Measurements from ENCODE around the gene SCART1.
"Not testable (repeated sequence)": the region's sequence is repeated elsewhere in the genome, so short reads cannot be mapped to it uniquely, and the experiment has no call there.

SCART1 gene

DNA sequence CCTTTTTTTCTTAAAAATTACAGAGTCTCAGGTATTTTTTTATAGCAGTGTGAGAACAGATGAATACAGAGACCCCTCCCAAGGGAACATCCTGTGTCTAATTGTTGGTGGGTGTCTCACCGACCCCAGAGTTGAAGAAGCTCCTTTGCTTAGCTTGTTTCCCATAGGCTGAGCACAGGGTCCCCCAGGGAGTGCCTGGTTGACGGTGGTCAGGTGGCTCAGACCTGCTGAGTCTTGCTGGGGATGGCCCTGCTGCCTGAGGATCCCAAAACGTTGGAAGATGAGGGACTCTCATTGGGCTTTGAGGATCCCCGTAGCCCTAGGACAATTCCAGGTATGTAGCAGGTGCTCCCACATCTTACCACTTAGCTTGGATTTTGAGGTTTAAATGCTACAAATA is 19.5 kb downstream of the SCART1 start:
- Mint-ChIP-seq H3K36me3 (peaks cover 4% of the 10 kb centered on the region), H3K4me3 (no peak overlapping the region), H3K9me3 (no peaks in the 10 kb centered on the region), H3K27ac (no peak overlapping the region), H3K27me3 (no peaks in the 10 kb centered on the region), H3K4me1 (peaks cover 6% of the 10 kb centered on the region)

DNA sequence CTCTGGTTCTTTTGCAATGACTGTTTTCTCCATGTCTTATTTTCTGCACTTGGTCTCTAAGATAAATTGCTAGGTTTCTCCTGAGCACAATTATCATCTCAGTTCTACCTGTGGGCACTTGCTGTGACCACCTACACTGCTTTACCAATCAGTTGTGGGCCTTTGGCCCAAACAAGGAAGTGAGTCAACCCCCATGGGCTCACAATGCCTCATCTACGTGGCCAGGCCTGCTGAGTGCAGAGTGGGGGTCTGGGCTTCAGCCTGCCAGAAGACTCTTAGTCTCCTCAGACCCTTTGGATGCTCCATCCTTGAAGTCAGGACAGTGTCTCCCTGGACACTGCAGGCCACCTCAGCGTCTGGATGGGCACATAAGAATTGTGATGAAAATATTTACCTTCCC is 20.3 kb downstream of the SCART1 start:
- peaks cover 6% of the 10 kb centered on the region for H3K4me1 Mint-ChIP-seq

DNA sequence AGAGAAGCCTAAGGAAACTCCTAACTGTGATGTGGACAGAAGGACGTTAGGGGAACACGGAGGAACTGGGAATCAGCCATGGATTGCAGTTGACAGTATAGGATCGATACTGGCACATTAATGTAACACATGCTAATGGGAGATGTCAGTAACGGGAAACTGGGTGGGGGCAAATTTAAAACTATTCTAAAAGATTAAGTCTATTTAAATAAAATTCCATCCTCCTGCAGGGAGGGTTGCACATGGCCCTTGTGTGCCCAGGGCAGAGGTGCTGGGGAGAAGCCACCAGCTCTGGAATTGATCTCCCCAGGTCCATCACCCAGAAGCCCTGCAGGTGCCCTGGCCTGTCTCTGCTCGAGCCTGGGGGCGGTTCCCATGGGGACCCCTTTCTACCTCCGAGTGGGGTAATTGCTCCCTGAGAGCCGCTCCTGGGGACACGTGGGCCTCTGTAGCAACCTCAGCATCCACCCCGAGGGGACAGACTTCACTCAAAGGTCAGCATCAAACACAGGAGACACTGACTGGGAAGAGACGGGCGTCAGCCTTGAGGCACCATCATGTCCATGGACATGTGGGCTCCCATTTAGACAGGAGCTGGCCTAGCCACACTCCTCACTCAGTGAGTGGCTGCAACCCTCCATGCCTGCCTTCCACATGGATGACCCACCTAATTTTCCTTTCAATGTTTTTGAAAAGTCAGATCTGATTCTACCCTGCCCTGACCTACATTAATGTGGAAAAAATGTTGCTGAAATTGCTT is 21.1 kb downstream of the SCART1 start:
- Mint-ChIP-seq H3K27me3 (no peaks in the 10 kb centered on the region), H3K4me3 (no peak overlapping the region), H3K9me3 (no peaks in the 10 kb centered on the region), H3K27ac (no peak overlapping the region), H3K36me3 (no peaks in the 10 kb centered on the region), H3K4me1 (peaks cover 6% of the 10 kb centered on the region)

More for the DNA sequence above, 20.3 kb downstream of the SCART1 start:
- H3K9me3 Mint-ChIP-seq: no peaks in the 10 kb centered on the region
- H3K4me3 Mint-ChIP-seq: no peak overlapping the region
- peaks cover 3% of the 10 kb centered on the region for H3K36me3 Mint-ChIP-seq
- no peak overlapping the region for H3K27ac Mint-ChIP-seq
- H3K27me3 Mint-ChIP-seq: no peaks in the 10 kb centered on the region

DNA sequence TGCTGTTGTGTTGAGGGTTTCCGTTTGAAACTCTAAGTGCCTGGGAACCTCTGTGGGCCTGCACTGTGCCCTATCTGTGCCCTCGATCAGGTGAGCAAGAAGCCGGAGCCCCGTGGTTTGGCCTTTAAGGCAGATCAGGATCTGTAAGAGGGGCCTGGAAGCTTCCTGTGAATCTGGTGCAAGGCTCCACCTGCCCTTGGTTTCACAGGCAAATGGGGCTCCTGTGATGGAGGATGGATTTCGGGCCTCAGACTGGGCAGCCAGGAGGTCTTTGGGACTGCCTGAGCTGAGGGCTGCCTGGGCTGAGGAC is 21.6 kb downstream of the SCART1 start:
- Mint-ChIP-seq H3K9me3 (no peaks in the 10 kb centered on the region), H3K4me1 (peaks cover 6% of the 10 kb centered on the region), H3K4me3 (no peak overlapping the region), H3K27ac (no peak overlapping the region), H3K27me3 (no peaks in the 10 kb centered on the region), H3K36me3 (no peaks in the 10 kb centered on the region)

DNA sequence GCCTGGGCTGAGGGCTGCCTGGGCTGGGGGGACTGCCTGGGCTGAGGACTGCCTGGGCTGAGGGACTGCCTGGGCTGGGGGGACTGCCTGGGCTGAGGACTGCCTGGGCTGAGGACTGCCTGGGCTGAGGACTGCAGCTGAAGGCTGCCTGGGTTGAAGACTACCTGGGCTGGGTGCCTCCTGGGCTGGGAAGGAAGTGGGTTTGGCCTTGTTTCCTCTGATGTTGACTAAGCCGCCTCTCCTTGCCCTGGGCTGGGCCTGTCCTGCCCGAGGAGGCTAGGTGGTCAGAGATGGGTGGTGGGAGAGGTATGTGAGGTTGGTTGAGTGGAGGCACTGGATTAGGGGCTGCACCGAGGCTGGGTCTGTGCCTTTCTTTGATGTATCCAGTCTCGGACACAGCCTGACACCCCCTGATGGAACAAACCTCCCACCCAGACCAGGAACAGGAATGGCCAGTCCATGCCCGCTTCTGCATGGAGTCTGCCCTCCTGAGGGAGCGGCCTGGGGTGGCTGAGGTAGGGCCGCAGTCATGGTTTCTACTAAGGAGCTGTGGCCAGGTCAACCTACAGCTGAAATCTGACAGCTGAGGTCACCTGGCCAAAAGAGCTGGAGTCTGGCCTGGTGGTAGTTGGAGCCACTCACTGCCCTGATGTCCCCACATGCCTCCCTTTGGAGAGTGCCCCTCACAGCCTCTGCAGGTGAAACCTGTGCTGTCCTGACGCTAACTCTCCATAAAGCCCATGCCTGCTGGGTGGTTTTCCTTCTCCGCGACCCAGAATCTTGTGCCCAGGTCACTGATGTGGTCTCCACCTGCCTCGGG is 22.3 kb downstream of the SCART1 start:
- no peaks in the 10 kb centered on the region for H3K36me3 Mint-ChIP-seq
- peaks cover 6% of the 10 kb centered on the region for H3K4me1 Mint-ChIP-seq
- no peak overlapping the region for H3K27ac Mint-ChIP-seq
- no peaks in the 10 kb centered on the region for H3K27me3 Mint-ChIP-seq
- H3K9me3 Mint-ChIP-seq: no peaks in the 10 kb centered on the region
- H3K4me3 Mint-ChIP-seq: no peak overlapping the region

DNA sequence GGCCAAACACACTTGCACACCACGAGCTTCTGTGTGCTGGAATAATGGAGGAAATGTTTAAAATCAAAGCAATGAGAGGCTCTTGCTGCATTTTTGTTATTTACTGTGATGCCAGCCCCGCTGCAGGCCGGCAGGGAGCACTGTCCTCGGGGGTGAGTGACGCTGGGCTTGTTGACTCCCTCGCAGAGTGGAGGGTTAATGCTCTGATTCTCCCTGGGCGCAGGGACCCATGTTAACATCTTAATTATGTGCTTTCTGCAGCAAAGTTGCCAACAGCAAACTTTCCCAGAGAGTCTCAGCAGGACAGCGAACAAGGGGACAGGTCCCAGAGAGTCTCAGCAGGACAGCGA is 22.9 kb downstream of the SCART1 start:
- no peaks in the 10 kb centered on the region for H3K27me3 Mint-ChIP-seq
- H3K27ac Mint-ChIP-seq: no peak overlapping the region
- no peak overlapping the region for H3K4me3 Mint-ChIP-seq
- peaks cover 6% of the 10 kb centered on the region for H3K4me1 Mint-ChIP-seq
- H3K9me3 Mint-ChIP-seq: no peaks in the 10 kb centered on the region
- H3K36me3 Mint-ChIP-seq: no peaks in the 10 kb centered on the region

DNA sequence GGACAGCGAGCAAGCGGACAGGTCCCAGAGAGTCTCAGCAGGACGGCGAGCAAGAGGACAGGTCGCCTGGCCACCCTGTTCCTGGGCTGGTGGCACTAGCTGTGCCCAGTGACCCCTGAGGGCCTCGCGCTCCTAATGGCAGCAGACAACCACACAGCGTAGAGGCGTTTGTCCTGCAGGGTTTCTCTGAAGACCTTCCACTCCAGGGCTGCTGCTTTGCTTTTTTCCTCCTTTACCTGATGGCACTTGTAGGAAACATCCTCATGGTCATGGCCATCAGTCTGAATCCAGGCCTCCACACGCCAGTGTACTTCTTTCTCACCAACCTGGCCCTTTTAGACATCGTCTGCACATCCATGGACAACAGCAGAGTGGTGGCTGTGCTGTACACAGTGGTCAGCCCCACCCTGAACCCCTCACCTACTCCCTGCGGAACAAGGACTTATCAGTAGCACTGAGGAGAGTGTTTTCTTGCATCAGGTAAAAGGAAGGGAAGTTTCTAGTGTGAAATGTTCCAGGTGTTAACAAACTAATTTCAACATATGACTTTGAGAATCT is 27.4 kb downstream of the SCART1 start:
- H3K4me3 Mint-ChIP-seq: no peak overlapping the region
- H3K9me3 Mint-ChIP-seq: peaks cover 14% of the 10 kb centered on the region

DNA sequence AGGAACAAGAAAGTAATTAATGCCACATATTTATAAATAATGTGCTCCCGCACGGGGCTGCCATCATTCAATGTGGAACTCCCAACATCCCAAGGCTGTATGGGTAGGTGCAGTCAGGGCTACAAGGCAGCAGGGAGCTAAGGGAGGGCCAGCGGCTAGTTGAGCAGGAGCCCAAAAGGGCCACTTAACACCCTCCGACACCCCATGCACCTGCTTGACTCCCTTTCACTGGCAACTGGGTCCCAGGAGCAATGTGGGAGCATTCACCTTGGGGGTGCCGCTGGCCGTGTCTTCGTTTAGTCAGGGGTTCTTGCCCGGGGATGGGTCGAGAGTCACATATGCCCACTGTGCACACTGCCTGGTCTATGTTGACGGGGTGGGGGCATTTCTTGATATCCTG is 27.9 kb downstream of the SCART1 start:
- Mint-ChIP-seq H3K9me3 (peaks cover 14% of the 10 kb centered on the region), H3K36me3 (peaks cover 6% of the 10 kb centered on the region), H3K27me3 (peaks cover 3% of the 10 kb centered on the region), H3K4me3 (no peak overlapping the region), H3K27ac (no peak overlapping the region), H3K4me1 (no peaks in the 10 kb centered on the region)

More for the DNA sequence above, 27.4 kb downstream of the SCART1 start:
- H3K36me3 Mint-ChIP-seq: peaks cover 5% of the 10 kb centered on the region
- no peak overlapping the region for H3K27ac Mint-ChIP-seq
- peaks cover 2% of the 10 kb centered on the region for H3K27me3 Mint-ChIP-seq
- no peaks in the 10 kb centered on the region for H3K4me1 Mint-ChIP-seq

DNA sequence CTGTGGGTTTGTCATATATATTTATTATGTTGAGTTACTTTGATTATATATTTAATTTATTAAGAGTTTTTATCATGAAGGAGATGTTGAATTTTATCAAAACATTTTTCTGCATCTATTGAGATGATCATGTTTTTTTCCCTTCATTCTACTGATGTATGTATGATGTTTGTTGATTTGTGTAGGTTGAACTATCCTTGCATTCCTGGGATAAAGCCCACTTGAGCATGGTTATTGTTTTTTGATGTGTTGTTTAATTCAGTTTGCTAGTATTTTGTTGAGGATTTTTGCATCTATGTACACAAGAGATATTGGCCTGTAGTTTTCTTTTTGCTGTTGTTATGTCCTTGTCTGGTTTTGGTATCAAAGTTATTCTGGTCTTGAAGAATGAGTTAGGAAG is 31.1 kb downstream of the SCART1 start:
- Mint-ChIP-seq H3K27me3 (peaks cover 4% of the 10 kb centered on the region), H3K9me3 (peaks cover 14% of the 10 kb centered on the region), H3K27ac (no peak overlapping the region), H3K4me1 (no peaks in the 10 kb centered on the region), H3K36me3 (peaks cover 11% of the 10 kb centered on the region), H3K4me3 (no peak overlapping the region)

DNA sequence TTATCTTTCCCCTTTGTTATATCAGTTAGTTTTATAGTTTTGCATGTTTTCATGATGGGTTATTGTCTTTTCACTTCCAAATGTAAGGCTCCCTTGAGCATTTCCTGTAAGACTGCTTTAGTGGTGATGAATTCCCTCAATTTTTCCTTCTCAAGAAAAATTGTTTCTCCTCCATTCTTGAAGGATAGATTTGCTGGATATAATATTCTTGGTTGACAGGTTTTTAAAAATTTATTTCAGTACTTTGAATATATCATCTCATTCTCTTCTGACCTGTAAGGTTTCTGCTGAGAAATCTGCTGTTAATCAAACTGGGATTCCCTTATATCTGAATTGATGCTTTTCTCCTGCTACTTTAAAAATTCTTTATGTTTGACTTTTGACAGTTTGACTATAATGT is 33.3 kb downstream of the SCART1 start:
- no peak overlapping the region for H3K27ac Mint-ChIP-seq

DNA sequence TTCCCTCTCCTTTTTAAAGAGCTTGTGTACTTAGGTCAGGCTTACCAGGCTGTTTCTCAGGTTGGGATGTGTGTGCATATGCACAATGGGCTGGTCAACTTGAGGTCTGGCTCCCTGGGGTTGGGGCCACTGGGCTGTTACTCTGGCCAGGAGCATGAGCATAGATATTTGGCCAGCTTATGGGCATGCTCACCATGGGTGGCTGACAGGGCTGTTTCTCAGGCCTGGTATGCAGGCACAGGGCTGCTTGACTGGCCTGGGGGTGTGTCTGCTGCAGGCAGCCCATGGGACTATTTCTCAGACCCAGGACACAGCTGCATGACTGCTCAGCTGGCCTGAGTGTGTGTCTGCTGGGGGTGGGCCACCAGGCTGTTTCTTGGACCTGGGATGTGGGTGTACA is 34.6 kb downstream of the SCART1 start:
- H3K4me1 Mint-ChIP-seq: no peaks in the 10 kb centered on the region

More for the DNA sequence above, 33.3 kb downstream of the SCART1 start:
- Mint-ChIP-seq H3K4me1 (no peaks in the 10 kb centered on the region), H3K9me3 (peaks cover 14% of the 10 kb centered on the region), H3K36me3 (peaks cover 13% of the 10 kb centered on the region), H3K4me3 (no peak overlapping the region), H3K27me3 (peaks cover 4% of the 10 kb centered on the region)

DNA sequence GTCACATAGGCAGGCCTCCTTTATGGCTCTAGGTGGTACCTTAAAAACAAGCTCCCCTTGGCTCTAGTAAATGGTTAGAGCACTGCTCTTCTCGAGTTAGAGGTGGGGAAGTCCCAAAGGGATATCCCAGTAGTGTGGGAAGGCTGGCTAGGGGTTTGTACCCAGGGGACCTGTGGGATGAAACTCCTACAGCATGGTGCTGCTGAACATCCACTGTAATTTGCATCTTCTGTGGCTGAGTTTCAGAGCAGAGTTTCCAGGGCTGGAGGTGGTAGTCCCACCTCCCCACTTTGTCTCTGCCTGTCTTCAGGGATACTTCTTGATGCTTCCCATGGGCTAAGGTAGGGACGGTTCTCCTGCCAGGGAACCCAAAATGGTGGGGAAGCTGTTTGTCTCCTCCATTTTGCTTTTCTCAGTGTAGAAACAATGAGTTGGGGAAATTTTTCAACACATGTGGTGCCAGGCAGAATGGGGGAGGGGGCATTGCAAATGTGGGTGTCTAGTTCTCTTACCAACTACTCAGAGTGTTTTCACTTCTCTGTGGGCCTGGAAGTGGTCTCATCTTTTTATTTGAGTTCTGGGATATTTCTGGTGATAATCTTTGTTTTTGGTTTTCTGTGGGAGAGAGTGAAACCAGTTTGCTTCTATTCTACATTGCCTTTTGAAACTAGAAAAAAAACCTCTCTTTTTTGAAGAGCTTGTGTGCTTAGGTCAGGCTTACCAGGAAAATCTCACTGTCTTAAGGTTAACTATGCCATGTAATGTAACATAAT is 36.3 kb downstream of the SCART1 start:
- H3K4me1 Mint-ChIP-seq: no peaks in the 10 kb centered on the region
- peaks cover 2% of the 10 kb centered on the region for H3K27me3 Mint-ChIP-seq
- H3K36me3 Mint-ChIP-seq: peaks cover 11% of the 10 kb centered on the region
- no peak overlapping the region for H3K27ac Mint-ChIP-seq
- H3K4me3 Mint-ChIP-seq: no peak overlapping the region
- peaks cover 9% of the 10 kb centered on the region for H3K9me3 Mint-ChIP-seq

More for the DNA sequence above, 34.6 kb downstream of the SCART1 start:
- Mint-ChIP-seq H3K9me3 (peaks cover 9% of the 10 kb centered on the region), H3K4me3 (no peak overlapping the region), H3K36me3 (peaks cover 13% of the 10 kb centered on the region), H3K27ac (no peak overlapping the region), H3K27me3 (peaks cover 4% of the 10 kb centered on the region)

DNA sequence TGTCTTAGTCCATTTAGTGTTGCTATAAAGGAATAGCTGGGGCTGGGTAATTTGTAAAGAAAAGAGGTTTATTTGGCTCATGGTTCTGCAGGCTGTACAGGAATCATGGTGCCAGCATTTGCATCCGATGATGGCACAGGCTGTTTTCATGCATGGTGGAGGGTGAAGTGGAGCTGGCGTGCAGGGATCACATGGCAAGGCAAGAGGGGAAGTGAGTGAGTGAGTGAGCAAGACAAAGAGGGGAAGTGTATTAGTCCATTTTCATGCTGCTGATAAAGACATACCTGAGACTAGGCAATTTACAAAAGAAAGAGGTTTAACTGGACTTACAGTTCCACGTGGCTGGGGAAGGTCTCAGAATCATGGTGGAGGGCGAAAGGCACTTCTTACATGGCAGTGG is 39.8 kb downstream of the SCART1 start:
- H3K4me3 Mint-ChIP-seq, H3K9me3 Mint-ChIP-seq, H3K4me1 Mint-ChIP-seq, H3K27ac Mint-ChIP-seq, H3K36me3 Mint-ChIP-seq, H3K27me3 Mint-ChIP-seq: not testable (repeated sequence)

DNA sequence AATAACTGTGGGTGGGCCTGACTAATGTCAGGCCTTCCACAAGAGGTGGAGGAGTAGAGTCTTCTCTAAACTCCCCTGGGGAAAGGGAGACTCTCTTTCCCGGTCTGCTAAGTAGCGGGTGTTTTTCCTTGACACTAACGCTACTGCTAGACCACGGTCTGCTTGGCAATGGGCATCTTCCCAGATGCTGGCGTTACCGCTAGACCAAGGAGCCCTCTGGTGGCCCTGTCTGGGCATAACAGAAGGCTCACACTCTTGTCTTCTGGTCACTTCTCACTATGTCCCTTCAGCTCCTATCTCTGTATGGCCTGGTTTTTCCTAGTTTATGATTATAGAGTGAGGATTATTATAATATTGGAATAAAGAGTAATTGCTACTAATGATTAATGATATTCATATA is 43.6 kb downstream of the SCART1 start:
- H3K4me1 Mint-ChIP-seq, H3K27me3 Mint-ChIP-seq: not testable (repeated sequence)

DNA sequence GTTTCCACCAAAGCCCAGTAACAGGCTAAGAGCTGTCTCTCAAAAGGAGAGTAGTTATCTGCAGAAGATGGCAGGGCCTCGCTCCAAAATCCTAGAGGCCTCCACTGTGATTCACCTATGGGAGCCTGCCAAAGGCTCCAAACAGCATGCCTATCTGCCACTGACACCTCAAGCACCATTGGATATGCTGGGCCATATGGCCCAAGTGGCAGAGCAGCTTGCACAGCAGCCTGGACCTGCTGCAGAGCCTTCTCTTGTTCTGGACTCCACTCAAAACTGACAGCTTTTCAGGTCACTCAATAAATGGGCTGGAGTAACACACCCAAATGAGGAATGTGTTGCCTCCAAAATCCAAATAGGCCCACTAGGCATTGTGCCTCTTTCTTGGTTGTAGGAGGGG is 45.4 kb downstream of the SCART1 start:
- not testable (repeated sequence) for H3K27ac Mint-ChIP-seq, H3K27me3 Mint-ChIP-seq, H3K9me3 Mint-ChIP-seq, H3K36me3 Mint-ChIP-seq, H3K4me3 Mint-ChIP-seq, H3K4me1 Mint-ChIP-seq

More for the DNA sequence above, 43.6 kb downstream of the SCART1 start:
- H3K27ac Mint-ChIP-seq, H3K36me3 Mint-ChIP-seq, H3K9me3 Mint-ChIP-seq, H3K4me3 Mint-ChIP-seq: not testable (repeated sequence)

DNA sequence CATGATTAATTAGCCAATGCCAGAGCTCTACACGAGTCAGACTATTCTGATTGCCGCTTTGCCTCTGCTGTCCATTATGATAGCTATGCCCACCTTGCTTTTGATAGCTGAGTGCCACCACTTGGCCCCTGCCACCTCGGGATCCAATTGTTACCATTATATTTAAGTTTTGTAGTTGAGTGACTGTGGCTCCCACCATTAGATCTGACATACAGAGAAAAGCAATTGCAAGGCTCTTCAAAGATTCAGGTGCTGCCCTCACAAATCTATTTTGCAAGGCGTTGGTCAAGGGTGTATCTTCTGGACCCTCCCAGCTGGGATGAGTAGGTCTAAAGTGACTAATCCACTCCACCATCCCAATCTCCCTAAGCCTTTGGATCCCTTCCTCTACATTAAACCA is 47.2 kb downstream of the SCART1 start:
- not testable (repeated sequence) for H3K4me3 Mint-ChIP-seq, H3K27me3 Mint-ChIP-seq, H3K27ac Mint-ChIP-seq, H3K36me3 Mint-ChIP-seq, H3K9me3 Mint-ChIP-seq, H3K4me1 Mint-ChIP-seq

Measured in activated naive CD4-positive, alpha-beta T cell treated with anti-CD3 and anti-CD28 coated beads, Interleukin-2, amount 50 U/mL, for 24 hours (primary cell).